PC-9 (cell line): ENCODE results near the gene TBC1D2B. TPM values are rescaled to one million over a fixed set of nuclear protein-coding genes. Genes with fewer than 3 reads are reported as not detected.

ENCODE experiments used
- BruUV-seq: library from RNA; stranded (reverse); fragments of 400-500 nt; replicated peaks from 2 replicates; lab custom pipeline; 2021; lab: Mats Ljungman, UMichigan
- CTCF ChIA-PET: fragments of 300-600 bp; sonication (Branson Sonifier 250); formaldehyde crosslinking; loops from one replicate; lab custom pipeline; 2022; ENCODE audit warnings: antibody characterized with exemption; lab: Charles Lee
- POLR2A ChIA-PET: fragments of 300-600 bp; sonication (Branson Sonifier 250); formaldehyde crosslinking; loops from one replicate; lab custom pipeline; 2022; ENCODE audit warnings: antibody characterized with exemption; ENCODE audit not compliant: unreplicated experiment; lab: Charles Lee
- DNase-seq, 2 experiments: peaks; one replicate each; pipeline versions ENCODE4 v3.0.0 to v3.0.0-alpha.2; 2015 to 2022; ENCODE audit warnings: mixed read lengths in 1 of 2
- H2AFZ ChIP-seq: fragments of 200-600 bp; sonication (generic); 2 replicates; pipeline ENCODE4 v1.8.1; 2017; ENCODE audit warnings: antibody characterized with exemption
- H3F3A ChIP-seq: fragments of 200-600 bp; sonication (generic); 2 replicates; pipeline ENCODE4 v1.8.1; 2017; ENCODE audit warnings: antibody characterized with exemption, mild to moderate bottlenecking, low read depth; ENCODE audit not compliant: insufficient read depth
- H3K27ac ChIP-seq: fragments of 200-600 bp; sonication (generic); 2 replicates; pipeline ENCODE4 v1.6.1; 2016; ENCODE audit warnings: mixed run types
- H3K27me3 ChIP-seq: fragments of 200-600 bp; sonication (generic); 2 replicates; pipeline ENCODE4 v1.6.1; 2016; ENCODE audit warnings: low read depth, mixed run types; ENCODE audit not compliant: insufficient read depth
- H3K36me3 ChIP-seq: fragments of 200-600 bp; sonication (generic); 2 replicates; pipeline ENCODE4 v1.6.1; 2016; ENCODE audit warnings: low read depth, mixed run types
- H3K4me1 ChIP-seq: fragments of 200-600 bp; sonication (generic); replicated peaks from 2 replicates; pipeline ENCODE4 v1.6.1; 2016; ENCODE audit warnings: mixed run types; ENCODE audit not compliant: insufficient read depth
- H3K4me2 ChIP-seq: fragments of 200-600 bp; sonication (generic); 2 replicates; pipeline ENCODE4 v1.6.1; 2017; ENCODE audit warnings: mixed run types
- H3K4me3 ChIP-seq: fragments of 200-600 bp; sonication (generic); 2 replicates; pipeline ENCODE4 v1.6.1; 2016; ENCODE audit warnings: mixed run types
- H3K79me2 ChIP-seq: fragments of 200-600 bp; sonication (generic); 2 replicates; pipeline ENCODE4 v1.6.1; 2017; ENCODE audit warnings: low read depth, mixed run types
- H3K9me2 ChIP-seq: fragments of 200-600 bp; sonication (generic); 2 replicates; pipeline ENCODE4 v1.8.1; 2017; ENCODE audit warnings: mild to moderate bottlenecking; ENCODE audit not compliant: insufficient read depth
- H3K9me3 ChIP-seq: fragments of 200-600 bp; sonication (generic); 2 replicates; pipeline ENCODE4 v1.8.1; 2016; ENCODE audit warnings: low read depth; ENCODE audit not compliant: insufficient read depth
- H4K20me1 ChIP-seq: fragments of 200-600 bp; sonication (generic); 2 replicates; pipeline ENCODE4 v1.8.1; 2017; ENCODE audit not compliant: insufficient read depth
- EZH2 ChIP-seq: fragments of 200-600 bp; sonication (generic); IDR thresholded peaks from 2 replicates; pipeline ENCODE4 v1.8.0; 2017; ENCODE audit warnings: antibody characterized with exemption, low read depth
- intact Hi-C: fragments of 100-400 bp; cut with micrococcal nuclease; formaldehyde crosslinking; loops from one replicate; pipeline ENCODE4 v1.10.0; 2022; ENCODE audit not compliant: unreplicated experiment
- total RNA-seq: library from RNA; stranded (reverse); gene quantifications from 2 replicates; pipeline ENCODE4 v1.2.3, GENCODE V29; 2021
- TF ChIP-seq, protein P1 (sequence below): fragments of 200-600 bp; sonication (generic); conservative IDR thresholded peaks from 2 replicates; pipeline ENCODE4 v1.6.1; 2017; ENCODE audit warnings: mixed run types, antibody characterized with exemption, mild to moderate bottlenecking, moderate library complexity

TBC1D2B gene
- total RNA-seq, 1 experiment from 2014 or later: 27.7 TPM

DNA sequence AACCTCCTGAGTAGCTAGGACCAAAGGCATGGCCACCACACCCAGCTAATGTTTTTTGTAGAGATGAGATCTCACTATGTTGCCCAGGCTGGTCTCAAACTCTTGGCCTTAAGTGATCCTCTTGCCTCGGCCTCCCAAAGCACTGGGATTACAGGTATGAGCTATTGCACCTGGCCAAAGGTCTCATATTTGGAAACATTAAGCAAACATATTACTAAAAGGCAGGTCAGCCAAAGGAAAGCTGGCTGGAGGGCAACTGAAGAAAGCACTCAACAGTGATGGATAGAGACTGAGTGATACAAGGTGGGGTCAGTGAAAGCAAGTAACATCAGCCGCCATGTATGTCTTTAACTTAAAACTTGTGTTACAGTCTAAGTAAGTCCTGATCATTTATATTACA lies 57.5 kb downstream of the TBC1D2B start:
- H3K36me3 ChIP-seq: no peaks in the 10 kb centered on the region
- TF ChIP-seq EZH2: no peak
- TF ChIP-seq, protein P1, sequence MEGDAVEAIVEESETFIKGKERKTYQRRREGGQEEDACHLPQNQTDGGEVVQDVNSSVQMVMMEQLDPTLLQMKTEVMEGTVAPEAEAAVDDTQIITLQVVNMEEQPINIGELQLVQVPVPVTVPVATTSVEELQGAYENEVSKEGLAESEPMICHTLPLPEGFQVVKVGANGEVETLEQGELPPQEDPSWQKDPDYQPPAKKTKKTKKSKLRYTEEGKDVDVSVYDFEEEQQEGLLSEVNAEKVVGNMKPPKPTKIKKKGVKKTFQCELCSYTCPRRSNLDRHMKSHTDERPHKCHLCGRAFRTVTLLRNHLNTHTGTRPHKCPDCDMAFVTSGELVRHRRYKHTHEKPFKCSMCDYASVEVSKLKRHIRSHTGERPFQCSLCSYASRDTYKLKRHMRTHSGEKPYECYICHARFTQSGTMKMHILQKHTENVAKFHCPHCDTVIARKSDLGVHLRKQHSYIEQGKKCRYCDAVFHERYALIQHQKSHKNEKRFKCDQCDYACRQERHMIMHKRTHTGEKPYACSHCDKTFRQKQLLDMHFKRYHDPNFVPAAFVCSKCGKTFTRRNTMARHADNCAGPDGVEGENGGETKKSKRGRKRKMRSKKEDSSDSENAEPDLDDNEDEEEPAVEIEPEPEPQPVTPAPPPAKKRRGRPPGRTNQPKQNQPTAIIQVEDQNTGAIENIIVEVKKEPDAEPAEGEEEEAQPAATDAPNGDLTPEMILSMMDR: no peak
- no peaks in the 10 kb centered on the region for H4K20me1 ChIP-seq
- H3K4me1 ChIP-seq: no peaks in the 10 kb centered on the region
- no peak overlapping the region for H2AFZ ChIP-seq
- H3K27ac ChIP-seq: no peak overlapping the region
- no TSS peak for BruUV-seq
- H3K4me2 ChIP-seq: no peak overlapping the region
- intact Hi-C loops: no loop called here
- H3K4me3 ChIP-seq: no peak overlapping the region
- ChIA-PET CTCF (no interaction called here), POLR2A (no interaction called here)
- H3K9me3 ChIP-seq: no peaks in the 10 kb centered on the region
- DNase-seq: no peak
- no peaks in the 10 kb centered on the region for H3F3A ChIP-seq
- no peaks in the 10 kb centered on the region for H3K9me2 ChIP-seq
- no peaks in the 10 kb centered on the region for H3K27me3 ChIP-seq
- no peaks in the 10 kb centered on the region for H3K79me2 ChIP-seq

DNA sequence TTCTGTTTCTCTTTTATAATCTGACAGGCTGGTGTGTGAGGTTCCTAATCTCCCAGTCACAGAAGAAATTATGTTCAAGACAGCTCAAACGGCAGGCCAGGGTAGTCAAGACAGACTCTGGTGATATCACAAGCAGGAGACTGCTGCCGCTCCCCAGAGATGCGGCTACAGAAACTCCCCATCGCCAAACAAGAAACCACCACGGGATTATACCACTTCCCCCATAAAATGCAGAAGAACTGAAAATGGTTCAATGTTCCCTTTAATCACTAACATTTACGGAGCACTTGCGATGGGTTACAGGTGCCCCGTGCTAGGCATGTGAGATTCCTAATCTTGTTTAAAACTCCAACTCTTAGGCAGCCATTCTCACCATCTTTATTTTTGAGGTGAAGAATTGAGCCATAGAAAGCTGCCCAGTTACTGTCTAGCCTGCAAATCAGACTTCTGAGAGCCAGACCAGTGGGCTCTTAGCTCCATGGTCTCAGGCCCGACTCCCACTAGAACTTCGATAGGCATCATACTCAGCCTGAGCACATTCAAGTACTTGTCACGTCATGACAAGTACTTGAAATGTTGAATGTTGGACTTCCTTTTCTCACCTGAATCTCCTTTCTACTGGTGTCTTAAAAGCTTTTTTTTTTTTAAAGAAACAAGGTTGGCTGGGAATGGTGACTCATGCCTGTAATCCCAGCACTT lies 58.4 kb downstream of the TBC1D2B start:
- Histone ChIP-seq H3K79me2 (no peaks in the 10 kb centered on the region), H3K9me2 (no peaks in the 10 kb centered on the region), H2AFZ (no peak overlapping the region), H3K4me1 (peaks cover 3% of the 10 kb centered on the region; the same call in 1 of the 2 replicates), H3K36me3 (no peaks in the 10 kb centered on the region), H3K4me3 (no peak overlapping the region), H3K9me3 (no peaks in the 10 kb centered on the region), H3K27ac (no peak overlapping the region), H3K4me2 (no peak overlapping the region), H3F3A (no peaks in the 10 kb centered on the region), H3K27me3 (no peaks in the 10 kb centered on the region), H4K20me1 (no peaks in the 10 kb centered on the region)
- no TSS peak for BruUV-seq
- intact Hi-C loops: no loop called here
- CTCF ChIA-PET: no interaction called here
- TF ChIP-seq, protein P1: no peak
- no peak for TF ChIP-seq EZH2
- peak in 1 of 2 experiments; percentile 6 for DNase-seq
- POLR2A ChIA-PET: interaction anchor here (0.6 to 1.1 kb wide), 4 partner anchors 11 to 777 kb away, joined by 3 to 5 read pairs (median 4); no protein-coding TSS in a partner anchor

DNA sequence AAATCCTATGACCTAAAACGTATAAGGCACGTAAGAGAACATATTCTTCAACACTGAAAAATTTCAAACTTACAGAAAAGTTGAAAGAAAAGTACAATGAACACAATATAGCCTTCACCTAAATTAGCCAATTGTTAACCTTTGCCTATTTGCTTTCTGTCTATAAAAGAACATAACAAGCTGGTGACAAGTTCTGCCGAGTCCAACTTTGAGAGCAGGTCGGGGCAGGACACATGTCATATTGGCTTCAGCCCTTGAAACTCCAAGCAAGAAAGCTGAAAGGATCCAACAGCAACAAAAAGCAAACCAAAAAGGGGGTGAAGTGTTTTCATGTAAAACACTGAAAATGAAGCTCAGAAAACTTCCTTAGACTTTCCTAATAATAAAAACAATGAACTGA lies 59.1 kb downstream of the TBC1D2B start:
- no peak overlapping the region for H3K4me2 ChIP-seq
- TF ChIP-seq, protein P1: no peak
- no peak for TF ChIP-seq EZH2
- no peak overlapping the region for H3K4me3 ChIP-seq
- ChIA-PET CTCF (no interaction called here), POLR2A (interaction anchor here (0.7 to 1.1 kb wide), 3 partner anchors 10 to 121 kb away, joined by 3 to 5 read pairs (median 3); no protein-coding TSS in a partner anchor)
- H3K9me2 ChIP-seq: no peaks in the 10 kb centered on the region
- peak in 1 of 2 experiments; percentile 17 for DNase-seq
- H2AFZ ChIP-seq: no peak overlapping the region
- peaks cover 9% of the 10 kb centered on the region; the same call in 1 of the 2 replicates for H3K4me1 ChIP-seq
- no peaks in the 10 kb centered on the region for H3F3A ChIP-seq
- H3K27ac ChIP-seq: no peak overlapping the region
- no peaks in the 10 kb centered on the region for H3K36me3 ChIP-seq
- no peaks in the 10 kb centered on the region for H4K20me1 ChIP-seq
- no TSS peak for BruUV-seq
- H3K79me2 ChIP-seq: no peaks in the 10 kb centered on the region
- no peaks in the 10 kb centered on the region for H3K9me3 ChIP-seq
- H3K27me3 ChIP-seq: no peaks in the 10 kb centered on the region
- intact Hi-C loops: no loop called here
